GM12874 (cell line): ENCODE measurements around the gene ZNF577.

Experiments used
- TF ChIP-seq, protein P1 (sequence below): IDR thresholded peaks from 2 replicates; pipeline ENCODE4 v1.5.1; 2011; ENCODE audit warnings: low read depth, mild to moderate bottlenecking, control low read depth, low read length, moderate library complexity; ENCODE audit not compliant: insufficient read depth

The ZNF577 gene

DNA sequence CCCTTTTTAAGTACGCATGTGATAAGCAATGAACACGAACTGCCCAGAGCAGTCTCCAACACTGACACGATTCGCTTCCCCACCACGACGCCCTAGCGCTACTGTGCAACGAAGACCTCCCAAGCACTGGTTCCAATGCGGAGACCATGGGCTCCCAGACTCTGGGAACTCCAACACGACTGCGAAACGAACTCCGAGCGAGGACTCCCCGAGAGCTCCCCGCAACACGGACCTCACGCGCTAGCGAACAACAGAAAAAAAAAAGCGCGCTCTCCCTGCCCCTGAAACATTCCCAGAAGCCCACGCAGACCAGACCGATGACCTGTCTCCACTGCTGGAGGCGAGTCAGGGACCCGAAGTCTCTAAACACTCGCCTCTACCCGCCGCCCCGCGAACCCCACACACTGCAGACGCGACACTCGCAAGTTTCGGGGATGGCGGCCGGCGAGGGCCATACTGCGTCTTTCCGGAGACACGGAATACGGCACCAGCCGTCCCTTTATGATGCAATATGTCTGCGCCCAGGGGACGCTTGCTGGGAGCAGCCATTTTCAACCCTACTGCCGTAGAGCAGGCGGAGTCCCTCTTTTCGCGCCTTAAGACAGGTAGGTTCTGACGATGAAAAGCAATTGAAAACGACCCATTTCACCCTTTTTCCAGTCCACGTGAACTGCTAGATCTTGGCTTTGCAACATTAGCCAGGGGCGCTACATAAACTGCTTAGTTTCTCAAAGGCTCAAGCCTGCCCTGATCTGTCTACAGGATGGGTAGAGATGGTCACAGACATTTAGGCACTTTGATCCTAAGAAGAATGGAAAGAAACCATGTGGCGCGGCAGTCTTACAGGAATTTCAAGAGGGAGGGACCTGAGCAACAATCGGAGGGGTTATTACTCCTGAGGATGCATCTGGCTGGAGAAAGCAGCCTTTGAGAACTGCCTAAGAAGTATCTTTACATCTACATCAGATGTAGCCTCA lies at the start of gene ZNF577:
Gene ZNF577, minus strand, starts transcription at position 430 of the 977 bp plus-strand sequence. CDS start 7,569 bp downstream, outside the sequence.
- TF ChIP-seq, protein P1, sequence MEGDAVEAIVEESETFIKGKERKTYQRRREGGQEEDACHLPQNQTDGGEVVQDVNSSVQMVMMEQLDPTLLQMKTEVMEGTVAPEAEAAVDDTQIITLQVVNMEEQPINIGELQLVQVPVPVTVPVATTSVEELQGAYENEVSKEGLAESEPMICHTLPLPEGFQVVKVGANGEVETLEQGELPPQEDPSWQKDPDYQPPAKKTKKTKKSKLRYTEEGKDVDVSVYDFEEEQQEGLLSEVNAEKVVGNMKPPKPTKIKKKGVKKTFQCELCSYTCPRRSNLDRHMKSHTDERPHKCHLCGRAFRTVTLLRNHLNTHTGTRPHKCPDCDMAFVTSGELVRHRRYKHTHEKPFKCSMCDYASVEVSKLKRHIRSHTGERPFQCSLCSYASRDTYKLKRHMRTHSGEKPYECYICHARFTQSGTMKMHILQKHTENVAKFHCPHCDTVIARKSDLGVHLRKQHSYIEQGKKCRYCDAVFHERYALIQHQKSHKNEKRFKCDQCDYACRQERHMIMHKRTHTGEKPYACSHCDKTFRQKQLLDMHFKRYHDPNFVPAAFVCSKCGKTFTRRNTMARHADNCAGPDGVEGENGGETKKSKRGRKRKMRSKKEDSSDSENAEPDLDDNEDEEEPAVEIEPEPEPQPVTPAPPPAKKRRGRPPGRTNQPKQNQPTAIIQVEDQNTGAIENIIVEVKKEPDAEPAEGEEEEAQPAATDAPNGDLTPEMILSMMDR, result no peak

DNA sequence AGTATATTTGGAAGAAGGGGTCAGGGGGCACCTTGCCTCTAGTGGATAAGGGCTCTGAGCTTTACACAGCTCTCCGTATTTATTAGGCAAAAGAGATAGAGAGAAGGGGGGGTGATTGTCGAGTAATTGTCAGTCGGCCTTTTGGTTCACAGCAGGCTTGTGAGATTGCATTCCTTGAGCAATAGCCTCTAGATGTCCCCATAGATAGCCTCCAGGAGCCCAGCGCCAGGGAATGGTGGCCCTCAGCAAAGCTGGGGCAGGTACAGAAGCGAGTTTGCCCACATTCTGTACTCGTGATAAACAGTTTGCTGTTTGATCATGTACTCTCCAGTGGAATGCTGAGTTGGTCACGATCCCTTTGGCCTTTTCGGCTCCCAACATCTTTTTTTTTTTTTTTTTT lies 44.2 kb upstream of the ZNF577 start:
- TF ChIP-seq, protein P1, result no peak

DNA sequence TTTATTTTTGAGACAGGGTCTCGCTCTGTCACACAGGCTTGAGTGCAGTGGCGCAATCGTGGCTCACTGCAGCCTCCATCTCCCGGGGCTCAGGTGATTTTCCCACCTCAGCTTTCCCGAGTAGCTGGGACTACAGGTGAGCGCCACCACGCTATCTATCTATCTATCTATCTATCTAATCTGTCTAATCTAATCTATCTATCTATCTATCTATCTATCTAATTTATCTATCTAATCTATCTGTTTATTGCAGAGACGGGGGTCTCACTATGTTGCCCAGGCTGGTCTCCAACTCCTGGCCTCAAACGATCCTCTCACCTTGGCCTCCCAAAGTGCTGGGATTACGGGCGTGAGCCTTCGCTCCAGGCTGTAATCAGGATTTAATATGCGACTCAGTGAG lies 40.1 kb upstream of the ZNF577 start:
- TF ChIP-seq, protein P1, result no peak

DNA sequence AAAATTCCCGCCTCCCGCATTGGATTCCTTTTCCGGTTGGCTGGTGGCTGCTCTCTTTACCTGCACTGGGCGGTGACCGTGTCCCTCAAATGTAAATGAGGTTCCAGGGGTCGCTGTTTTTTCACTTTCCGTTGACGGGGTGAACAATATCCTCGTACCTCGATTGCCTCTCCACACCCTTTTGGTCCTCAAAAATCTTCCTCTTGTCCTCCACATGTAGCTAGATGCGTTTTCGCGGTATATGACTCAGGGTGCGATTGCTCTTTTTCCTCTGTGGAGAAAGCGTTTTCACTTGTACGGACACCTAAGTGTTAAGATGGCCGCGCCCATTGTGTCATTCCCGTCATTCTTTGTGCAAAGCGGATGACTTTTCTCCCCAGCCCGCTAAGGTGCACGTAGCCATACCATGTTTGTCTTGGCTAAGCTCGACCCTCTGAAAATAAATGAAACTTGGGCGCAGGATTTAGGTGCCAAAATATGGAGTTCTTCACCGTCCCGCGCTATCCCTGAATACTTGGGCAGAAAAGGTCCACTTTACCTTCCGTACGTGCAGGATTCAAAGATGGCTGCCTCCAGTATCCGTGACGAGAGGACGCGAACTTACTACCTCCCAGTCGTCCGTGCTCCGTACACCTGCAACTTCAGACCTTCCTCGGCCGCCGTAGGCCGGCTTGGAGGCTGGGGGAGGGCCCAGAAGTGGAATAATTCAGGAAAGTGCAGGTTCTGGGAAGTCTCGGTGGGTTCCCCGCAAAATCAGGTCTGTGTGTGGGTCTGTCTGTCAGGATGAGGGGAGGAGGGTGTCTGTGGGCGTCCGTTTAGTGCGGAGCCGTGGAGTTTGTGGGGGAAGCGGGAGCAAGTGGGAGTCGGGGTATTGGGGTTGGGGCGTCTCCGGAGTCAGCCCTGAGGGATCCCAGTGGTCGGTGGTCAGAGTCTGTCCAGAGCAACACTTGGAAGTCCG lies 39.3 kb upstream of the ZNF577 start, which contains the start of gene ZNF613:
Gene ZNF613, plus strand, starts transcription at position 689 of the 958 bp plus-strand sequence. CDS start 8,749 bp downstream, outside the sequence.
- TF ChIP-seq, protein P1, result no peak

DNA sequence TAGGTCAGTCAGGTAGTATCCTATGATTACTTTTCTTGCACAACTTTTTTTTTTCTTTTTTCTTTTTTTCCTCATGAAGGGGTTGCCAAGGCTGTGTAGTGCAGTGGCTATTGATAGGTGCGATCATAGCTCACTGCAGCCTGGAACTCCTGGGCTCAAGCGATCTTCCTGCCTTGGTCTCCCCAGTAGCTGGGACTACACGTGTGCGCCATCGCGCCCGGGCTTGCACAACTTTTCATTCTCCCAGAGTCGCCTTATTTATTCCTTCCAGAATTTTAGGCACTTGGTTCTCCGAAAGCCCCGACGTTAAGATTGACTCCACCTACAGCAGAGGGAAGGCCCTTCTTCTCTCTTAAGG lies 38.7 kb upstream of the ZNF577 start:
- TF ChIP-seq, protein P1, result no peak

DNA sequence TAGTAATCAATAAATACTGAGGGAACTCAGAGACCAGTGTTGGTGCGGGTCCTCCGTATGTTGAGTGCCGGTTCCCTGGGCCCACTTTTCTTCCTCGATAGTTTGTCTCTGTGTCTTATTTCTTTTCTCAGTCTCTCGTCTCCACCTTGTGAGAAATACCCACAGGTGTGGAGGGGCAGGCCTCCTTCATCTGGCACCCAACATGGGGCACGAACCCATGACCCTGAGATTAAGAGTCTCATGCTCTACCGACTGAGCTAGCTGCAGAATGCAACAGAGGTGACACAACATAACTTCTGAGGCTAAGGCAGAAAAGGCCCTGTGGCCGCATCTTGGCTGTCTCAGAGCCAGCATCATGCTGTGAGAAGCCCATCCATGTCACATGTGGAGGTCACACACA lies 34.2 kb upstream of the ZNF577 start:
- TF ChIP-seq, protein P1, result no peak

DNA sequence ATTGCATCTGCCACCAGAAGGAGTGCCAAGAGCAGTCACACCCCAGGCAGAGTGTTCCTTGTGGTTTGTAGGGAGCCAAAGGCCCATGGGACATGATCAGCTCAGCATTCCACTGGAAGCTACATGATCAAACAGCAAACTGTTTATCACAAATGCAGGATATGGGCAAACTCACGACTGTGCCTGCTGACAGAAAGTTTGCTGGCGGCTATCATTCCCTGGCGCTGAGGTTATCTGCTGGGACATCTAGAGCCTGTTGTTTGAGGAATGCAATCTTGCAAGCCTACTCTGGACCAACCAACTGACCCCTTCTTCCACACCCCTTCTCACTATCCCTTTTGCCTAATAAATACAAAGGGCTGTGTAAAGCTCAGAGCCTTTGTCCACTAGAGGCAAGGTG lies 31.9 kb upstream of the ZNF577 start:
- TF ChIP-seq, protein P1, result no peak
